Measurements from ENCODE around the gene PPP3R2. TPM values are rescaled to one million over a fixed set of nuclear protein-coding genes. Genes with fewer than 3 reads are reported as not detected.
"Not testable (repeated sequence)": the region's sequence is repeated elsewhere in the genome, so short reads cannot be mapped to it uniquely, and the experiment has no call there.

The PPP3R2 gene
- total RNA-seq, 4 donors from 2014 or later, result not detected

- H3K4me3 ChIP-seq (ENCODE audit: low read depth, poor library complexity, severe bottlenecking), result no peak overlapping the region
- no peak for TF ChIP-seq POLR2A (IDR thresholded peaks at IDR 0.05)
- no peak for TF ChIP-seq CTCF (IDR thresholded peaks at IDR 0.05)
- intact Hi-C loops (cut with DNase I; ENCODE audit: low total_unique reads), result loop anchor here (10.0 kb wide), 1 partner anchor 1007 kb away; no protein-coding TSS in a partner anchor
- 17 to 20% methylated on average over 11 of the region's 11 CpGs for WGBS, 2 donors
- no peak for DNase-seq (ENCODE audit: low spot score in 2 of 2)
Measured at GRCh38 chr9:101601904-101602765, 7.4 kb upstream of the PPP3R2 start.

- no peak overlapping the region for H3K4me3 ChIP-seq (ENCODE audit: low read depth, poor library complexity, severe bottlenecking)
- no peak for DNase-seq (ENCODE audit: low spot score in 2 of 2)
- WGBS, 2 donors, result 77 to 83% methylated on average over 2 of the region's 2 CpGs
- TF ChIP-seq CTCF (IDR thresholded peaks at IDR 0.05), result no peak
- TF ChIP-seq POLR2A (IDR thresholded peaks at IDR 0.05), result no peak
- intact Hi-C loops (cut with DNase I; ENCODE audit: low total_unique reads), result no loop called here
Measured at GRCh38 chr9:101593345-101593744, 1.4 kb downstream of the PPP3R2 start.

GRCh38 chr9:101592788-101593187 lies 2.0 kb downstream of the PPP3R2 start:
- no peak overlapping the region for H3K4me3 ChIP-seq (ENCODE audit: low read depth, poor library complexity, severe bottlenecking)
- TF ChIP-seq CTCF (IDR thresholded peaks at IDR 0.05), result no peak
- TF ChIP-seq POLR2A (IDR thresholded peaks at IDR 0.05), result no peak
- intact Hi-C loops (cut with DNase I; ENCODE audit: low total_unique reads), result no loop called here
- no peak for DNase-seq (ENCODE audit: low spot score in 2 of 2)

GRCh38 chr9:101591787-101592446 lies 2.9 kb downstream of the PPP3R2 start:
- intact Hi-C loops (cut with DNase I; ENCODE audit: low total_unique reads), result no loop called here
- TF ChIP-seq CTCF (IDR thresholded peaks at IDR 0.05), result no peak
- no peak for TF ChIP-seq POLR2A (IDR thresholded peaks at IDR 0.05)
- no peak overlapping the region for H3K4me3 ChIP-seq (ENCODE audit: low read depth, poor library complexity, severe bottlenecking)
- no peak for DNase-seq (ENCODE audit: low spot score in 2 of 2)

GRCh38 chr9:101590901-101591300 lies 3.9 kb downstream of the PPP3R2 start:
- intact Hi-C loops (cut with DNase I; ENCODE audit: low total_unique reads), result no loop called here
- TF ChIP-seq POLR2A (IDR thresholded peaks at IDR 0.05) (no peak), CTCF (IDR thresholded peaks at IDR 0.05) (no peak)
- DNase-seq (ENCODE audit: low spot score in 2 of 2), result no peak
- no peak overlapping the region for H3K4me3 ChIP-seq (ENCODE audit: low read depth, poor library complexity, severe bottlenecking)
- 88 to 92% methylated on average over 3 of the region's 3 CpGs for WGBS, 2 donors

- WGBS, 2 donors, result 85 to 86% methylated on average over 6 of the region's 6 CpGs
- H3K4me3 ChIP-seq (ENCODE audit: low read depth, poor library complexity, severe bottlenecking); DNase-seq (ENCODE audit: low spot score in 2 of 2); intact Hi-C loops (cut with DNase I; ENCODE audit: low total_unique reads): not testable (repeated sequence)
Measured at GRCh38 chr9:101590074-101590473, 4.7 kb downstream of the PPP3R2 start.
